Stimulated activated CD4-positive, alpha-beta T cell treated with anti-CD3 and anti-CD28 coated beads, TNF-alpha, amount 100 ng/mL, for 24 hours (primary cell): Measurements from ENCODE around the gene CYB5R3.
A peak's percentile ranks its signal among the peaks of the same experiment; 100 is the strongest.

ENCODE experiments used
- DNase-seq, 3 experiments: peaks; one replicate each; pipeline ENCODE4 v3.0.0-alpha.2; 2020; ENCODE audit warnings: low read depth in 3 of 3

The CYB5R3 gene

GRCh38 chr22:42649246-42650099 lies at the start of gene CYB5R3:
Gene CYB5R3 (minus strand): TSS chr22:42649392. CDS start chr22:42649315, 77 bp downstream.
- DNase-seq: peak; percentile 54 to 83 (median 69)

GRCh38 chr22:42697542-42698013 lies 48.4 kb upstream of the CYB5R3 start:
- DNase-seq: no peak

- DNase-seq: no peak
These were observed 47.3 kb upstream of the CYB5R3 start for GRCh38 chr22:42696331-42696967.

- no peak for DNase-seq
These were observed 46.1 kb upstream of the CYB5R3 start for GRCh38 chr22:42695294-42695693.

- no peak for DNase-seq
These were observed 44.8 kb upstream of the CYB5R3 start for GRCh38 chr22:42693763-42694683.

- no peak for DNase-seq
These were observed 44.0 kb upstream of the CYB5R3 start for GRCh38 chr22:42693055-42693762.

- no peak for DNase-seq
These were observed 43.3 kb upstream of the CYB5R3 start for GRCh38 chr22:42692239-42693054.

GRCh38 chr22:42691440-42691839 lies 42.2 kb upstream of the CYB5R3 start:
- DNase-seq: no peak

GRCh38 chr22:42688241-42689211 lies 39.3 kb upstream of the CYB5R3 start:
- DNase-seq: no peak

GRCh38 chr22:42686756-42687491 lies 37.7 kb upstream of the CYB5R3 start:
- no peak for DNase-seq

GRCh38 chr22:42685941-42686653 lies 36.9 kb upstream of the CYB5R3 start:
- no peak for DNase-seq

GRCh38 chr22:42684462-42685195 lies 35.4 kb upstream of the CYB5R3 start:
- no peak for DNase-seq

GRCh38 chr22:42683578-42684283 lies 34.5 kb upstream of the CYB5R3 start:
- no peak for DNase-seq

GRCh38 chr22:42682113-42682851 lies 33.1 kb upstream of the CYB5R3 start:
- no peak for DNase-seq

GRCh38 chr22:42680648-42681047 lies 31.5 kb upstream of the CYB5R3 start:
- DNase-seq: peak in 1 of 3 experiments; percentile 5

- DNase-seq: no peak
These were observed 30.5 kb upstream of the CYB5R3 start for GRCh38 chr22:42679691-42680090.
